SU-DHL-6 (cell line): ENCODE data around the gene ATG4C.

ENCODE experiments used
- H2AFZ ChIP-seq: fragments of 200-600 bp; sonication (generic); 2 replicates; pipeline ENCODE4 v1.6.1; 2014; ENCODE audit warnings: low read depth, mild to moderate bottlenecking, moderate library complexity, mixed read lengths, antibody characterized with exemption, low read length; ENCODE audit not compliant: severe bottlenecking
- H3F3A ChIP-seq: fragments of 200-600 bp; shearing (Covaris generic); 2 replicates; pipeline ENCODE4 v1.6.0; 2016; ENCODE audit warnings: antibody characterized with exemption, mild to moderate bottlenecking; ENCODE audit not compliant: insufficient read depth
- H3K27ac ChIP-seq: fragments of 200-600 bp; sonication (generic); 2 replicates; pipeline ENCODE4 v1.5.1; 2016; ENCODE audit warnings: low read depth, mild to moderate bottlenecking, low read length, moderate library complexity, mixed read lengths
- H3K27me3 ChIP-seq: fragments of 200-600 bp; sonication (generic), shearing (Covaris generic); 2 replicates; pipeline ENCODE4 v1.6.0; 2014; ENCODE audit warnings: mild to moderate bottlenecking, low read length
- H3K36me3 ChIP-seq: fragments of 200-600 bp; sonication (generic); 2 replicates; pipeline ENCODE4 v1.6.1; 2014; ENCODE audit warnings: mild to moderate bottlenecking, low read length, mixed read lengths
- H3K4me2 ChIP-seq: fragments of 300-600, 200-600 bp; shearing (Covaris generic), sonication (generic); 2 replicates; pipeline ENCODE4 v1.6.0; 2014; ENCODE audit warnings: low read length, low read depth, mild to moderate bottlenecking; ENCODE audit not compliant: poor library complexity, severe bottlenecking
- H3K4me3 ChIP-seq: fragments of 200-600 bp; sonication (generic); 2 replicates; pipeline ENCODE4 v1.5.1; 2014; ENCODE audit warnings: antibody characterized with exemption, low read length, mild to moderate bottlenecking, mixed read lengths; ENCODE audit not compliant: insufficient read depth, poor library complexity, severe bottlenecking
- H3K79me2 ChIP-seq: fragments of 200-600 bp; sonication (generic); 2 replicates; pipeline ENCODE4 v1.6.1; 2014; ENCODE audit warnings: mild to moderate bottlenecking, low read length, moderate library complexity; ENCODE audit not compliant: insufficient read depth
- H3K9ac ChIP-seq: fragments of 200-600 bp; sonication (generic); 2 replicates; pipeline ENCODE4 v1.7.0; 2014; ENCODE audit warnings: mild to moderate bottlenecking, low read length
- H3K9me2 ChIP-seq: fragments of 200-600 bp; sonication (generic); replicated peaks from 2 replicates; pipeline ENCODE4 v1.6.1; 2014; ENCODE audit warnings: low read length; ENCODE audit not compliant: insufficient read depth
- H3K9me3 ChIP-seq: fragments of 200-600 bp; sonication (generic); 2 replicates; pipeline ENCODE4 v1.6.1; 2014; ENCODE audit warnings: low read length, mixed read lengths; ENCODE audit not compliant: insufficient read depth
- H4K20me1 ChIP-seq: fragments of 200-600 bp; sonication (generic); 2 replicates; pipeline ENCODE4 v1.6.1; 2014; ENCODE audit warnings: low read depth, mild to moderate bottlenecking, antibody characterized with exemption, low read length, moderate library complexity, mixed read lengths
- CTCF ChIP-seq: fragments of 200-600 bp; sonication (generic); IDR thresholded peaks from one replicate; pipeline ENCODE4 v1.5.1; 2017; ENCODE audit warnings: antibody characterized with exemption, mild to moderate bottlenecking, low read length, moderate library complexity; ENCODE audit not compliant: insufficient read depth, poor library complexity, severe bottlenecking
- EZH2phosphoT487 ChIP-seq: fragments of 200-600 bp; sonication (generic), shearing (Covaris generic); conservative IDR thresholded peaks from 2 replicates; pipeline ENCODE4 v1.6.1; 2018; ENCODE audit warnings: mild to moderate bottlenecking, antibody characterized with exemption, low read length, moderate library complexity, mixed read lengths

Gene ATG4C

GRCh38 chr1:62744611-62745577 lies 39.0 kb upstream of the ATG4C start:
- H4K20me1 ChIP-seq = no peaks in the 10 kb centered on the region
- no peak overlapping the region for H3K4me2 ChIP-seq
- no peaks in the 10 kb centered on the region for H3K36me3 ChIP-seq
- no peaks in the 10 kb centered on the region for H3F3A ChIP-seq
- no peak overlapping the region for H3K9ac ChIP-seq
- H3K27me3 ChIP-seq = no peaks in the 10 kb centered on the region
- no peak overlapping the region for H2AFZ ChIP-seq
- no peak for TF ChIP-seq EZH2phosphoT487
- TF ChIP-seq CTCF = no peak
- no peak overlapping the region for H3K4me3 ChIP-seq
- no peak overlapping the region for H3K27ac ChIP-seq
- no peaks in the 10 kb centered on the region for H3K9me3 ChIP-seq
- H3K79me2 ChIP-seq = no peaks in the 10 kb centered on the region
- H3K9me2 ChIP-seq = no peaks in the 10 kb centered on the region

GRCh38 chr1:62746086-62746808 lies 37.7 kb upstream of the ATG4C start:
- Histone ChIP-seq H3F3A (no peaks in the 10 kb centered on the region), H3K27me3 (no peaks in the 10 kb centered on the region), H3K9me3 (no peaks in the 10 kb centered on the region), H3K4me3 (no peak overlapping the region), H3K79me2 (no peaks in the 10 kb centered on the region), H3K4me2 (peak overlapping the region; percentile 29), H3K9me2 (no peaks in the 10 kb centered on the region), H3K27ac (no peak overlapping the region), H2AFZ (no peak overlapping the region), H4K20me1 (no peaks in the 10 kb centered on the region), H3K9ac (no peak overlapping the region), H3K36me3 (no peaks in the 10 kb centered on the region)
- no peak for TF ChIP-seq EZH2phosphoT487
- peak; percentile 48 for TF ChIP-seq CTCF

- no peak for TF ChIP-seq EZH2phosphoT487
- TF ChIP-seq CTCF = peak; percentile 2
- H3K9me3 ChIP-seq = no peaks in the 10 kb centered on the region
- H3K27ac ChIP-seq = no peak overlapping the region
- no peaks in the 10 kb centered on the region for H4K20me1 ChIP-seq
- no peaks in the 10 kb centered on the region for H3K36me3 ChIP-seq
- no peaks in the 10 kb centered on the region for H3F3A ChIP-seq
- no peaks in the 10 kb centered on the region for H3K79me2 ChIP-seq
- H3K9ac ChIP-seq = no peak overlapping the region
- no peak overlapping the region for H3K4me2 ChIP-seq
- H3K9me2 ChIP-seq = no peaks in the 10 kb centered on the region
- H2AFZ ChIP-seq = no peak overlapping the region
- no peaks in the 10 kb centered on the region for H3K27me3 ChIP-seq
- no peak overlapping the region for H3K4me3 ChIP-seq
Measured at GRCh38 chr1:62746809-62747138, 37.2 kb upstream of the ATG4C start.
